Uterus (tissue), 4 donors: ENCODE results near the gene SEC16A. TPM values are rescaled to one million over a fixed set of nuclear protein-coding genes. Genes with fewer than 3 reads are reported as not detected.

Experiments
- DNase-seq, 2 donors: peaks; one replicate each; pipeline ENCODE4 v3.0.0-alpha.2; 2019 to 2020
- H3K27ac ChIP-seq, 2 donors: fragments of 200-600 bp; sonication (generic); 1 replicate in 1 of 2; 2 replicates in 1 of 2; pipeline ENCODE4 v1.5.1; 2016 to 2018
- H3K27me3 ChIP-seq, 2 donors: fragments of 200-600 bp; sonication (generic); one replicate each; pipeline ENCODE4 v1.5.1; 2018 to 2019; ENCODE audit warnings: control low read depth in 1 of 2
- H3K36me3 ChIP-seq, 2 donors: fragments of 200-600 bp; sonication (generic); one replicate each; pipeline ENCODE4 v1.5.1; 2019; ENCODE audit warnings: control low read depth in 1 of 2
- H3K4me1 ChIP-seq, 2 donors: fragments of 200-600 bp; sonication (generic); one replicate each; pipeline ENCODE4 v1.5.1; 2018 to 2019; ENCODE audit warnings: control low read depth in 1 of 2
- H3K4me3 ChIP-seq, 2 donors: fragments of 200-600 bp; sonication (generic); 1 replicate in 1 of 2; 2 replicates in 1 of 2; pipeline ENCODE4 v1.5.1; 2018 to 2019; ENCODE audit warnings: mild to moderate bottlenecking in 1 of 2
- H3K9me3 ChIP-seq, 2 donors: fragments of 200-600 bp; sonication (generic); one replicate each; pipeline ENCODE4 v1.5.1; 2019; ENCODE audit warnings: control low read depth in 1 of 2
- POLR2A ChIP-seq, 2 donors: fragments of 450-650 bp; IDR thresholded peaks; one replicate each; pipeline ENCODE4 v1.6.1; 2016; ENCODE audit warnings: antibody characterized with exemption in 2 of 2, mild to moderate bottlenecking in 1 of 2, moderate library complexity in 1 of 2
- intact Hi-C: fragments of 100-400 bp; cut with DNase I; formaldehyde crosslinking; loops from one replicate; pipeline ENCODE4 v1.15.1; 2023; ENCODE audit warnings: low total_unique reads
- total RNA-seq, 4 donors: library from RNA; depleted of rRNA in 3 of 4; stranded (reverse); fragments of >200 nt in 3 of 4; gene quantifications; one replicate each; pipeline versions ENCODE4 v1.1.0 to v1.2.4, GENCODE V29; 2014 to 2023
- TF ChIP-seq, protein P1 (sequence below), 4 experiments: fragments of 200-600 bp in 2 of 4; fragments of 450-650 bp in 2 of 4; sonication (generic) in 2 of 4; IDR thresholded peaks; one replicate each; pipeline ENCODE4 v1.5.1; 2016 to 2019; ENCODE audit warnings: antibody characterized with exemption in 4 of 4, mild to moderate bottlenecking in 2 of 4, moderate library complexity in 1 of 4
- donor health status: DM: yes; HTN: yes; CAD: no.

The SEC16A gene
- total RNA-seq, 4 donors from 2014 or later: 18.8 to 73.2 (median 35.1) TPM

DNA sequence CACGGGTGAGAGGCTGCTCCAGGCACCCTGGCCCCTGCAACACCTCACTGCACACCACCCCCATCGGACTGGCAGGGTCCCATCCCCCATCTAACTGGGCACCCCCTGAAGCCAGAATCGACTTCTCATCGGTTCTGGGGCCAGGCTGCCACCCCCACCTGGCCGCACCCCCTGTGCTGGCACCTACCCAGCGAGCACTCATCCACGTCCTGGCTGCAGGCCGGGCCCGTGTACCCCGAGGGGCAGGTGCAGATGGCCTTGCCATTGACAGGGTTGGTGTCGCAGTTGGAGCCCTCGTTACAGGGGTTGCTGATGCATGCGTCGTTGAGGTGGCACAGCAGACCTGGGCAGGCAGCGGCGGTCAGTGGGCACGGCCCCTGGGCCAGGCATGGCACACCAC, 35.1 kb upstream of the SEC16A start:
- Histone ChIP-seq H3K9me3 (no peaks in the 10 kb centered on the region), H3K4me1 (no peaks in the 10 kb centered on the region), H3K27ac (no peak overlapping the region), H3K27me3 (no peaks in the 10 kb centered on the region), H3K36me3 (no peaks in the 10 kb centered on the region), H3K4me3 (no peak overlapping the region)
- no peak for DNase-seq
- TF ChIP-seq POLR2A (IDR thresholded peaks at IDR 0.05): no peak
- TF ChIP-seq, protein P1, sequence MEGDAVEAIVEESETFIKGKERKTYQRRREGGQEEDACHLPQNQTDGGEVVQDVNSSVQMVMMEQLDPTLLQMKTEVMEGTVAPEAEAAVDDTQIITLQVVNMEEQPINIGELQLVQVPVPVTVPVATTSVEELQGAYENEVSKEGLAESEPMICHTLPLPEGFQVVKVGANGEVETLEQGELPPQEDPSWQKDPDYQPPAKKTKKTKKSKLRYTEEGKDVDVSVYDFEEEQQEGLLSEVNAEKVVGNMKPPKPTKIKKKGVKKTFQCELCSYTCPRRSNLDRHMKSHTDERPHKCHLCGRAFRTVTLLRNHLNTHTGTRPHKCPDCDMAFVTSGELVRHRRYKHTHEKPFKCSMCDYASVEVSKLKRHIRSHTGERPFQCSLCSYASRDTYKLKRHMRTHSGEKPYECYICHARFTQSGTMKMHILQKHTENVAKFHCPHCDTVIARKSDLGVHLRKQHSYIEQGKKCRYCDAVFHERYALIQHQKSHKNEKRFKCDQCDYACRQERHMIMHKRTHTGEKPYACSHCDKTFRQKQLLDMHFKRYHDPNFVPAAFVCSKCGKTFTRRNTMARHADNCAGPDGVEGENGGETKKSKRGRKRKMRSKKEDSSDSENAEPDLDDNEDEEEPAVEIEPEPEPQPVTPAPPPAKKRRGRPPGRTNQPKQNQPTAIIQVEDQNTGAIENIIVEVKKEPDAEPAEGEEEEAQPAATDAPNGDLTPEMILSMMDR (IDR thresholded peaks at IDR 0.05): no peak
- intact Hi-C loops: no loop called here

DNA sequence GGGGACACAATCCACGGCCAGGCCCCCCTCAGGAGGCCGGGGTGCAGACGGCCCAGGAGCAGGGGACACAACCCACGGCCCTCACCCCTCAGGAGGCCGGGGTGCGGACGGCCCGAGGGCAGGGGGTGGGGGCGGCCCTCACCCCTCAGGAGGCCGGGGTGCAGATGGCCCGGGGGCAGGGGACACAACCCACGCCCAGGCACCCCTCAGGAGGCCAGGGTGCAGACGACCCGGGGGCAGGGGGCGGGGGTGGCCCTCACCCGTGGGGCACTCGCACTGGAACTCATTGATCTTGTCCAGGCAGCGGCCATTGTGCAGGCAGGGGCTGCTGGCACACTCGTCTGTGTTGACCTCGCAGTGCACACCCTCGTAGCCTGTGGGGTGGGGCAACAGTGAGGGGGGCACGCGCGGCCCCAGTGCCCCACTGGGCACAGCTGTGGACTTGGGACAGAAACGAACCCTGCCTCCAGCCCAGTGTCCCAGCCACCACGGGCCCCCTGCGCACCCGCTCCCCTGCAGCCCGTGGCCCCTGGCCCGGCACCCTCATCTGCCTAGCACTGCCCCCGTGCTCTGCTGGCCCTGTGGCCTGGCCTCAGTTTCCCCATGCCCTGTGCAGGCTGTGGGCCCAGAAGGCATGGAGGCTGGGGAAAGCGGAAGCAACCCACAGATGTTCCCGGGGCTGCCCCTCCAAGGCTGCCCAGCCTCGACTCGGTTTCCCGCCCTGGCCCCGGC, 34.3 kb upstream of the SEC16A start:
- intact Hi-C loops: no loop called here

DNA sequence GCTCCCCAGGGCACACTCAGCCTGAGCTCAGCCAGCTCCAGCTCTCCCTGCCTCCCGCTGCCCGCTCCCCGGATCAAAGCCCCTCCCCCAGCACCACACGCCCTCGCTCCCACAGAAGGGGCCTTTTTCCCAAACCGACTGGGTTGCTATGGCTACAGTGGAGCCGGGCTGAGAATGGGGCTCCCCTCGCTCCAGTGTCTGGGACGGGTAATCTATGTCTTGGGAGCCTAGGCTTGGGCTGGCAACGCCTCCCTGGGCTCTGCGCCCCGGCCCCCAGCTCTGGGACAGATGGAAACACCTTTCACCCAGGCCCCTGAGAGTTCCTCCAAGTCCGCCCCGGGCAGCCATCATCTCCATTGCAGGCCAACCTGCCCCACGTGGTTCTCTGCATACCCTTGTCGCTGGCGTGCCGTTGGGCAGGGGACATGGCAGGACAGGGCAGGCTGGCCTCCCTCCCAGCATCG, 33.4 kb upstream of the SEC16A start:
- Histone ChIP-seq H3K27ac (no peak overlapping the region), H3K36me3 (no peaks in the 10 kb centered on the region)

More for the DNA sequence above, 34.3 kb upstream of the SEC16A start:
- no peak for TF ChIP-seq POLR2A (IDR thresholded peaks at IDR 0.05)
- TF ChIP-seq, protein P1 (IDR thresholded peaks at IDR 0.05): no peak
- Histone ChIP-seq H3K36me3 (no peaks in the 10 kb centered on the region), H3K27me3 (no peaks in the 10 kb centered on the region), H3K9me3 (no peaks in the 10 kb centered on the region), H3K27ac (no peak overlapping the region), H3K4me3 (no peak overlapping the region), H3K4me1 (no peaks in the 10 kb centered on the region)
- no peak for DNase-seq

DNA sequence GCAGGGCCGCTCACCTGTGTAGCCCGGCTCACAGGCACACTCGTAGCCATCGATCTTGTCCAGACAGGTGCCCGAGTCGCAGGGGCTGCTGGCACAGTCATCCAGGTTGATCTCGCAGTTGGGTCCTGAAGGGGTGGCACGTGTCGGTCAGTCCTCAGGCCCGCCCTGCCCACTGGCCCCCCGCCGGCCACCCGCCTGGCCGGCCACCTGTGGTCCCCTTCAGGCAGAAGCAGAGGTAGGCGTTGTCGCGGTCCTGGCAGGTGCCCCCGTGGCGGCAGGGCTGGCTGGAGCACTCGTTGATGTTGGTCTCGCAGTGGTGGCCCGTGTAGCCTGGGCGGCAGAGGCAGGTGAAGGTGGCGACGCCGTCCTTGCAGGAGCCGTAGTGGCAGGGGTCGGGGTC, 32.4 kb upstream of the SEC16A start:
- Histone ChIP-seq H3K36me3 (no peaks in the 10 kb centered on the region), H3K27ac (no peak overlapping the region), H3K9me3 (no peaks in the 10 kb centered on the region), H3K4me1 (no peaks in the 10 kb centered on the region), H3K4me3 (no peak overlapping the region), H3K27me3 (no peaks in the 10 kb centered on the region)
- no peak for TF ChIP-seq POLR2A (IDR thresholded peaks at IDR 0.05)
- TF ChIP-seq, protein P1 (IDR thresholded peaks at IDR 0.05): no peak
- intact Hi-C loops: no loop called here
- no peak for DNase-seq

More for the DNA sequence above, 33.4 kb upstream of the SEC16A start:
- TF ChIP-seq POLR2A (IDR thresholded peaks at IDR 0.05): no peak
- TF ChIP-seq, protein P1 (IDR thresholded peaks at IDR 0.05): no peak
- DNase-seq: no peak
- H3K4me3 ChIP-seq: no peak overlapping the region
- intact Hi-C loops: no loop called here
- H3K27me3 ChIP-seq: no peaks in the 10 kb centered on the region
- no peaks in the 10 kb centered on the region for H3K9me3 ChIP-seq
- H3K4me1 ChIP-seq: no peaks in the 10 kb centered on the region

DNA sequence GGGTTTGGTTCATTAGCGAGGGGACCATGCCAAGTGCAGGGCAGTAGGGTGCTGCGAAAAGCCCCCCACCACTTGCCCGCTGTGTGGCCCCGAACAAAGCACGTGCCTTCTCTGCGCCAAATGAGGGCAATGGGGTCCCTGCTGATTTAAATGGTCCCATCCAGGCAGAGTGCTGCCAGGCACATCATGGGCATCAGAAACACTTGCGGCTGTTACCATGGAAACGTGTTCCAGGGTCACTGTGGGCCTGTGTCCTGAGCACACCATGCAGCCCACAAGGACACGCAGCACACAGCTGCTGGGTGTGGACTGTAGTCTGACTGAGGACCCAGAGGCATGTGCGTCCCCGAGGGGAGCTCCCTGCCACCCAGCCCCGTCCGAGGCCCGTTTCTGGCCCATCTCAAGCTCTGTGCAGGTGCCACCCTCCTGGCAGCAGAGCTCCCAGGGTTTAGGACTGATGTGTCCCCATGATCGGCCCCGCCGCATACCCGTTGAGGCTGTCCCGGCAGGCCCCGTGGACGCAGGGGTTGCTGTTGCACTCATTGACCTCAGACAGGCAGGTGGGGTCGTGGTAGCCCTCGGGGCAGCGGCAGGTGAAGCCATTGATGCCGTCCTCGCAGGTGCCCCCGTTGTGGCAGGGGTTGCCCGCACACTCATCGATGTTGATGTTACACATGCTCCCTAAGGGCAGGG, 31.3 kb upstream of the SEC16A start:
- Histone ChIP-seq H3K4me3 (no peak overlapping the region), H3K27ac (no peak overlapping the region), H3K9me3 (no peaks in the 10 kb centered on the region), H3K4me1 (no peaks in the 10 kb centered on the region), H3K27me3 (no peaks in the 10 kb centered on the region), H3K36me3 (no peaks in the 10 kb centered on the region)
- no peak for DNase-seq
- intact Hi-C loops: no loop called here
- TF ChIP-seq, protein P1 (IDR thresholded peaks at IDR 0.05): no peak
- TF ChIP-seq POLR2A (IDR thresholded peaks at IDR 0.05): no peak
